ENCODE results near the gene DNAH17. TPM values are rescaled to one million over a fixed set of nuclear protein-coding genes. Genes with fewer than 3 reads are reported as not detected.

Gene DNAH17
- total and polyA plus RNA-seq, 2 of the 13 experiments (the other 11 are each of a cell fraction or from before 2014, with no cell fraction given) = 0.86 to 1.6 TPM

DNA sequence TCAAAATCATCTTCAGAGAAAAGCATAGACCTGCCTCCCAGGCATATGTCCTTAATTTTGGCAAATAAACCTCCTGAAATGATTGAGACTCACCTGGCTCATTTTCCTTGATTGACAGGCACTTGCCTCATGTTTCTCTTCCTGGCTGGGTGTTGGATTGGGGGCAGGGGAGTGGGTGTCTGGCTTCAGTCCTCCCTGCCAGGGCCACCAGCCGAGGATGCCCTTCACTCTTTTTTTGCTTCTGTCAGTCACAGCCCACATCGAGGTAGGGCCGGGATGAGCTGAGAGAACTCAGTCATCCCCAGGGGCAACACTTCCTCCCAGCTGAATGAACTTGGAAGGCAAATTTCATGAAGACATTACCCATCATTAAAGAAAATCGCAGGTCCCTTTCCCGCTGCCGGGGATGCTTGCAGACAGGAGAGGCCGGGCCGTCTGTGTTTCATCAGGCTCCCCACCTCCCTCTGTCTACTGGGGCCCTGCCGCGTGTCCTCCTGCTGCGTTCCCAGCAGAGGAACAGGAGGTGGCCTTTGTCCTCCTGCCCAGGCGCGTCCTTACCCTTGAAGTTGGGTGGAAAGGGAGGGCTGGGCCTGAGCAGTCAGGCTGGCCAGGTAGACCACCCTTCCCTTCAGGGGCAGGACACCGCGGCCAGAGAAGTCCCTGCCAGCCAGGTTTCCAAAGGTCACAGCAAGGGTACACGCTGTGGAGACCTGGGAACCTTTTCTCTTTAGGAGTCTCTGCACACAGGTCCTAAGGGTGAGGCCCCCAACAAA is 11.2 kb upstream of the DNAH17 start (continued):
- TF ChIP-seq ZNF850 (CRISPR knock-in tag; conservative IDR thresholded peaks at IDR 0.05) (no peak), RXRB (CRISPR knock-in tag; IDR thresholded peaks at IDR 0.05; ENCODE audit: borderline replicate concordance) (peak; percentile 88), SRF (IDR thresholded peaks at IDR 0.05; ENCODE audit: low read depth, low read length) (no peak), ZNF674 (CRISPR knock-in tag; IDR thresholded peaks at IDR 0.05; ENCODE audit: low read depth) (0 out of 2 replicates have a peak, but pooled peaks have one; percentile 49), ZBTB21 (CRISPR knock-in tag; IDR thresholded peaks at IDR 0.05) (no peak; the same call in 1 of the 2 replicates), HBP1 (CRISPR knock-in tag; IDR thresholded peaks at IDR 0.05; ENCODE audit: low read depth) (no peak), ZNF883 (CRISPR knock-in tag; IDR thresholded peaks at IDR 0.05; ENCODE audit: not compliant biosample characterization) (no peak), KDM5B (CRISPR knock-in tag; IDR thresholded peaks at IDR 0.05; ENCODE audit: borderline replicate concordance) (peak; percentile 83; the same call in 1 of the 2 replicates), ZNF24 (IDR thresholded peaks at IDR 0.05) (no peak), KAT8 (CRISPR knock-in tag; IDR thresholded peaks at IDR 0.05) (peak; percentile 56; the same call in 1 of the 2 replicates), ZFAT (CRISPR knock-in tag; conservative IDR thresholded peaks at IDR 0.05) (no peak), SSRP1 (CRISPR knock-in tag; IDR thresholded peaks at IDR 0.05) (no peak; the same call in 1 of the 2 replicates), FOXJ3 (CRISPR knock-in tag; IDR thresholded peaks at IDR 0.05; ENCODE audit: borderline replicate concordance) (no peak), UBTF (CRISPR knock-in tag; IDR thresholded peaks at IDR 0.05) (peak; percentile 59), ZBTB8A (CRISPR knock-in tag; IDR thresholded peaks at IDR 0.05; ENCODE audit: borderline replicate concordance, low read depth) (no peak), ZKSCAN5 (CRISPR knock-in tag; IDR thresholded peaks at IDR 0.05) (no peak), FOSL2 (CRISPR knock-in tag; IDR thresholded peaks at IDR 0.05) (peak; percentile 65), ZNF75D (CRISPR knock-in tag; IDR thresholded peaks at IDR 0.05; ENCODE audit: borderline replicate concordance) (no peak)
- TF ChIP-seq, protein P1, sequence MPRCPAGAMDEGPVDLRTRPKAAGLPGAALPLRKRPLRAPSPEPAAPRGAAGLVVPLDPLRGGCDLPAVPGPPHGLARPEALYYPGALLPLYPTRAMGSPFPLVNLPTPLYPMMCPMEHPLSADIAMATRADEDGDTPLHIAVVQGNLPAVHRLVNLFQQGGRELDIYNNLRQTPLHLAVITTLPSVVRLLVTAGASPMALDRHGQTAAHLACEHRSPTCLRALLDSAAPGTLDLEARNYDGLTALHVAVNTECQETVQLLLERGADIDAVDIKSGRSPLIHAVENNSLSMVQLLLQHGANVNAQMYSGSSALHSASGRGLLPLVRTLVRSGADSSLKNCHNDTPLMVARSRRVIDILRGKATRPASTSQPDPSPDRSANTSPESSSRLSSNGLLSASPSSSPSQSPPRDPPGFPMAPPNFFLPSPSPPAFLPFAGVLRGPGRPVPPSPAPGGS (CRISPR knock-in tag; IDR thresholded peaks at IDR 0.05) = no peak
- TF ChIP-seq, protein P2, sequence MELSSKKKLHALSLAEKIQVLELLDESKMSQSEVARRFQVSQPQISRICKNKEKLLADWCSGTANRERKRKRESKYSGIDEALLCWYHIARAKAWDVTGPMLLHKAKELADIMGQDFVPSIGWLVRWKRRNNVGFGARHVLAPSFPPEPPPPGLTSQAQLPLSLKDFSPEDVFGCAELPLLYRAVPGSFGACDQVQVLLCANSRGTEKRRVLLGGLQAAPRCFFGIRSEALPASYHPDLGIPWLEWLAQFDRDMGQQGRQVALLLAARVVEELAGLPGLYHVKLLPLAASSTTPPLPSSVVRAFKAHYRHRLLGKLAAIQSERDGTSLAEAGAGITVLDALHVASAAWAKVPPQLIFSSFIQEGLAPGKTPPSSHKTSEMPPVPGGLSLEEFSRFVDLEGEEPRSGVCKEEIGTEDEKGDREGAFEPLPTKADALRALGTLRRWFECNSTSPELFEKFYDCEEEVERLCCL (CRISPR knock-in tag; IDR thresholded peaks at IDR 0.05; ENCODE audit: borderline replicate concordance) = no peak

Measured in HepG2 (cell line).